ENCODE data around the gene TMEM255B. TPM values are rescaled to one million over a fixed set of nuclear protein-coding genes. Genes with fewer than 3 reads are reported as not detected.

TMEM255B gene
- polyA plus RNA-seq, 1 donor (not counting 4 experiments of a cell fraction or from before 2014, with no cell fraction given) = 7.6 TPM

DNA sequence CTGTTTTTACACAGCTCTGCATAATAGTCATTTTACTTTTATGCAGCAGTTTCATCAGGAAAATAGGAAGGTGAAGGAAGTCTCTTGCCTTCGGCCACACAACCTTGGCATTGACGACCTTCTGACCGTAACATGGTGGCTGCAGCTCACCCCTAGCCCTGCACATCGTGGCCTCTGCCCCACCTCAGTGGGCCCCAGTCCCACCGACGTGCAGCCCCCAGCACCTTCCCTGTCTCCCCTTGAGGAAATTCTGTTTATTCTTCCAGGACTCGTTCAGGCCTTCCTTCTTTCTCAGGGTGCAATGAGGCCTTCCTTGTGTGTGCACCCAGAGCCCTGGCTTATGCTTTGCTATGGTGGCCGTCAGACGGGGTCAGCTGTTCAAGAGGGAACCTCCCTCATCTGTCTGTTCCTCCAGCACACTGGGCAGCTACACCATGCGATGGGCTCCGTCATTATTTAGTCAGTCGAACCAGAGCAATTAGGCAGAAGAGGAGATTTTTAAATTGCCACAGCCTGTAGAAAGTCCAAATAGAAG lies 33.3 kb downstream of the TMEM255B start:
- no peak for FAIRE-seq
- no peak overlapping the region for H3K27ac ChIP-seq (ENCODE audit: control insufficient read depth, insufficient read depth, low read length)
- peaks cover 4% of the 10 kb centered on the region for H3K4me1 ChIP-seq (ENCODE audit: control insufficient read depth, extremely low read depth, insufficient read depth, low read length)
- no peak for DNase-seq (ENCODE audit: low read depth, low spot score)
- no peaks in the 10 kb centered on the region for H3K79me2 ChIP-seq (ENCODE audit: control insufficient read depth, insufficient read depth, low read length)
- no peaks in the 10 kb centered on the region for H3K9me1 ChIP-seq (ENCODE audit: control insufficient read depth, extremely low read depth, insufficient read depth, low read length)
- no peak overlapping the region for H3K9ac ChIP-seq (ENCODE audit: control insufficient read depth, extremely low read depth, insufficient read depth, low read length)
- H3K4me2 ChIP-seq (ENCODE audit: control insufficient read depth, extremely low read depth, insufficient read depth, low read depth, low read length) = no peak overlapping the region
- no peak overlapping the region for H3K4me3 ChIP-seq (ENCODE audit: control insufficient read depth in 2 of 3, extremely low read depth in 1 of 3, insufficient read depth in 2 of 3, low read depth in 1 of 3, low read length in 3 of 3)
- no peaks in the 10 kb centered on the region for H3K9me3 ChIP-seq (ENCODE audit: control insufficient read depth, low read depth, low read length)
- H3K27me3 ChIP-seq (ENCODE audit: control insufficient read depth, extremely low read depth, insufficient read depth, low read length) = peaks cover 73% of the 10 kb centered on the region
- H2AFZ ChIP-seq (ENCODE audit: control insufficient read depth, low read length) = no peak overlapping the region
- no peaks in the 10 kb centered on the region for H4K20me1 ChIP-seq (ENCODE audit: control insufficient read depth, extremely low read depth, insufficient read depth, low read length)
- no peaks in the 10 kb centered on the region for H3K36me3 ChIP-seq (ENCODE audit: control insufficient read depth in 2 of 2, extremely low read depth in 1 of 2, insufficient read depth in 2 of 2, low read length in 2 of 2)
- dilution Hi-C loops (cut with MboI; ENCODE audit: extremely low pct_ligation_motif_present, low sequenced_read_pairs) = no loop called here
- TF ChIP-seq, protein P1, sequence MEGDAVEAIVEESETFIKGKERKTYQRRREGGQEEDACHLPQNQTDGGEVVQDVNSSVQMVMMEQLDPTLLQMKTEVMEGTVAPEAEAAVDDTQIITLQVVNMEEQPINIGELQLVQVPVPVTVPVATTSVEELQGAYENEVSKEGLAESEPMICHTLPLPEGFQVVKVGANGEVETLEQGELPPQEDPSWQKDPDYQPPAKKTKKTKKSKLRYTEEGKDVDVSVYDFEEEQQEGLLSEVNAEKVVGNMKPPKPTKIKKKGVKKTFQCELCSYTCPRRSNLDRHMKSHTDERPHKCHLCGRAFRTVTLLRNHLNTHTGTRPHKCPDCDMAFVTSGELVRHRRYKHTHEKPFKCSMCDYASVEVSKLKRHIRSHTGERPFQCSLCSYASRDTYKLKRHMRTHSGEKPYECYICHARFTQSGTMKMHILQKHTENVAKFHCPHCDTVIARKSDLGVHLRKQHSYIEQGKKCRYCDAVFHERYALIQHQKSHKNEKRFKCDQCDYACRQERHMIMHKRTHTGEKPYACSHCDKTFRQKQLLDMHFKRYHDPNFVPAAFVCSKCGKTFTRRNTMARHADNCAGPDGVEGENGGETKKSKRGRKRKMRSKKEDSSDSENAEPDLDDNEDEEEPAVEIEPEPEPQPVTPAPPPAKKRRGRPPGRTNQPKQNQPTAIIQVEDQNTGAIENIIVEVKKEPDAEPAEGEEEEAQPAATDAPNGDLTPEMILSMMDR (optimal IDR thresholded peaks at IDR 0.05 in 1 of 3, IDR thresholded peaks at IDR 0.05 in 1 of 3, conservative IDR thresholded peaks at IDR 0.05 in 1 of 3; ENCODE audit: extremely low read depth in 1 of 3, insufficient read depth in 2 of 3, low read length in 3 of 3) = no peak
- TF ChIP-seq EZH2 (IDR thresholded peaks at IDR 0.05; ENCODE audit: low read length) = no peak

GRCh38 chr13:113792886-113793717 lies 34.1 kb downstream of the TMEM255B start:
- dilution Hi-C loops (cut with MboI; ENCODE audit: extremely low pct_ligation_motif_present, low sequenced_read_pairs) = no loop called here
- no peaks in the 10 kb centered on the region for H4K20me1 ChIP-seq (ENCODE audit: control insufficient read depth, extremely low read depth, insufficient read depth, low read length)
- H3K9ac ChIP-seq (ENCODE audit: control insufficient read depth, extremely low read depth, insufficient read depth, low read length) = no peak overlapping the region
- H3K79me2 ChIP-seq (ENCODE audit: control insufficient read depth, insufficient read depth, low read length) = no peaks in the 10 kb centered on the region
- H3K36me3 ChIP-seq (ENCODE audit: control insufficient read depth in 2 of 2, extremely low read depth in 1 of 2, insufficient read depth in 2 of 2, low read length in 2 of 2) = no peaks in the 10 kb centered on the region
- DNase-seq (ENCODE audit: low read depth, low spot score) (no peak), FAIRE-seq (no peak)
- peaks cover 71% of the 10 kb centered on the region for H3K27me3 ChIP-seq (ENCODE audit: control insufficient read depth, extremely low read depth, insufficient read depth, low read length)
- TF ChIP-seq, protein P1 (optimal IDR thresholded peaks at IDR 0.05 in 1 of 3, IDR thresholded peaks at IDR 0.05 in 1 of 3, conservative IDR thresholded peaks at IDR 0.05 in 1 of 3; ENCODE audit: extremely low read depth in 1 of 3, insufficient read depth in 2 of 3, low read length in 3 of 3) = no peak
- no peak for TF ChIP-seq EZH2 (IDR thresholded peaks at IDR 0.05; ENCODE audit: low read length)
- H3K27ac ChIP-seq (ENCODE audit: control insufficient read depth, insufficient read depth, low read length) = no peak overlapping the region
- no peak overlapping the region for H3K4me3 ChIP-seq (ENCODE audit: control insufficient read depth in 2 of 3, extremely low read depth in 1 of 3, insufficient read depth in 2 of 3, low read depth in 1 of 3, low read length in 3 of 3)
- no peaks in the 10 kb centered on the region for H3K9me1 ChIP-seq (ENCODE audit: control insufficient read depth, extremely low read depth, insufficient read depth, low read length)
- H3K4me1 ChIP-seq (ENCODE audit: control insufficient read depth, extremely low read depth, insufficient read depth, low read length) = peaks cover 4% of the 10 kb centered on the region
- no peaks in the 10 kb centered on the region for H3K9me3 ChIP-seq (ENCODE audit: control insufficient read depth, low read depth, low read length)
- no peak overlapping the region for H2AFZ ChIP-seq (ENCODE audit: control insufficient read depth, low read length)
- no peak overlapping the region for H3K4me2 ChIP-seq (ENCODE audit: control insufficient read depth, extremely low read depth, insufficient read depth, low read depth, low read length)
